GM12875 (cell line): ENCODE measurements around the gene UBE2Z.

Source experiments
- H3K4me3 ChIP-seq: one replicate; pipeline ENCODE4 v1.5.1; 2011; ENCODE audit warnings: low read depth, low read length, control low read depth
- TF ChIP-seq, protein P1 (sequence below): IDR thresholded peaks from 2 replicates; pipeline ENCODE4 v1.5.1; 2011; ENCODE audit warnings: low read depth, mild to moderate bottlenecking, control low read depth, inconsistent platforms, low read length, moderate library complexity, borderline replicate concordance; ENCODE audit not compliant: insufficient read depth

The UBE2Z gene

GRCh38 chr17:48960834-48961515 is 52.8 kb downstream of the UBE2Z start:
- TF ChIP-seq, protein P1, sequence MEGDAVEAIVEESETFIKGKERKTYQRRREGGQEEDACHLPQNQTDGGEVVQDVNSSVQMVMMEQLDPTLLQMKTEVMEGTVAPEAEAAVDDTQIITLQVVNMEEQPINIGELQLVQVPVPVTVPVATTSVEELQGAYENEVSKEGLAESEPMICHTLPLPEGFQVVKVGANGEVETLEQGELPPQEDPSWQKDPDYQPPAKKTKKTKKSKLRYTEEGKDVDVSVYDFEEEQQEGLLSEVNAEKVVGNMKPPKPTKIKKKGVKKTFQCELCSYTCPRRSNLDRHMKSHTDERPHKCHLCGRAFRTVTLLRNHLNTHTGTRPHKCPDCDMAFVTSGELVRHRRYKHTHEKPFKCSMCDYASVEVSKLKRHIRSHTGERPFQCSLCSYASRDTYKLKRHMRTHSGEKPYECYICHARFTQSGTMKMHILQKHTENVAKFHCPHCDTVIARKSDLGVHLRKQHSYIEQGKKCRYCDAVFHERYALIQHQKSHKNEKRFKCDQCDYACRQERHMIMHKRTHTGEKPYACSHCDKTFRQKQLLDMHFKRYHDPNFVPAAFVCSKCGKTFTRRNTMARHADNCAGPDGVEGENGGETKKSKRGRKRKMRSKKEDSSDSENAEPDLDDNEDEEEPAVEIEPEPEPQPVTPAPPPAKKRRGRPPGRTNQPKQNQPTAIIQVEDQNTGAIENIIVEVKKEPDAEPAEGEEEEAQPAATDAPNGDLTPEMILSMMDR: no peak
- no peak overlapping the region for H3K4me3 ChIP-seq

DNA sequence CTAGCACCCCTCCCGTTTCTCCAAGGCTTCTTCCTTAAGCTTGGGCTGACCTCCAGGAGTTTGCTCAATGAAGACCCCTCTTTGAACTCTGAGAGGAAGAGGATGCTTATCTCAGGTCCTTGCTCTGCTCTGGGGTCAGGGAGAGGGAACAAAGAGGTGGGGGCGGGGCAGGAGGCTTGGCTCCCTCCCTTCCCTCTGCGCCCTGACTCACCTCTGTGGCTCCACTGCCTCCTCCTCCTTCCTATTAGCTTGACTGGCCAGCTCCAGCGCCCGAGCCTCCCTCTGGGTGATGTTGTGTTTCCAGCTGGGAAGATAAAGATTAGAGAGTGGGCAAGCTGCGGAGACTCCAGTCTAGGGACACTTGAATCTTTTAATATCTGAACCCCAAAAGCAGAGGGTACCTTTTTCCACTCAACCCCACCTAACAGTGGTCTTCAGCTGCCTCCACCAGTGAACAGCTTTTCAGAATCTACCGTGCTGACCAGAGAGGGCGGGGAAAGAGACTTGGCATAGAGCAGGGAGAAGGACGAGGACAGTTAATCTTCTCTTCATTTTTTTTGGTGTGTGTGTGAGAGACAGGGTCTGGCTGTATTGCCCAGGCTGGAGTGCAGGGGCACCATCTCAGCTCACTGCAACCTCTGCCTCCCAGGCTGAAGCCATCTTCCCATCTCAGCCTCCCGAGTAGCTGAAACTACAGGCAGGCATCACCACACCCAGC is 53.5 kb downstream of the UBE2Z start:
- H3K4me3 ChIP-seq: no peak overlapping the region
- TF ChIP-seq, protein P1: no peak

DNA sequence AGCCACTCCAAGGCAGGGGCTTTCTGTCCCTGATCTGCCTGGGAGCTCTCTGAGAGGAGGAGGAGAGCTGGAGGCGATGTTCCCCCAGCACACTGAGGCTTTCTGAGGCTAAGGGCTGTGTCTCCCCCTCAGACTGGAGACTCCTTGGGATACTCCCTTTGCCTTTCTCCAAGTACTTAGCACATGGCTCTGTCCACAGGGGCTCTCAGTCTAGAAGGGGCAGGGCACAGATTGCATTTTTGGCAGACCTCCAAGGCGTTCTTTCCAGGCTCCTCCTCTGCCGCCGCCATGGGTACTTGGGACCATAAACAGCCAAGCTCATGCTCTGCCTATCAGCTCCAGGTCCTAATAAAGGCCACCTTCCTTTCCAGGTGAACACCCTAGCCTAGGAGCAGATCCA is 62.0 kb downstream of the UBE2Z start:
- no peak overlapping the region for H3K4me3 ChIP-seq
- TF ChIP-seq, protein P1: no peak

DNA sequence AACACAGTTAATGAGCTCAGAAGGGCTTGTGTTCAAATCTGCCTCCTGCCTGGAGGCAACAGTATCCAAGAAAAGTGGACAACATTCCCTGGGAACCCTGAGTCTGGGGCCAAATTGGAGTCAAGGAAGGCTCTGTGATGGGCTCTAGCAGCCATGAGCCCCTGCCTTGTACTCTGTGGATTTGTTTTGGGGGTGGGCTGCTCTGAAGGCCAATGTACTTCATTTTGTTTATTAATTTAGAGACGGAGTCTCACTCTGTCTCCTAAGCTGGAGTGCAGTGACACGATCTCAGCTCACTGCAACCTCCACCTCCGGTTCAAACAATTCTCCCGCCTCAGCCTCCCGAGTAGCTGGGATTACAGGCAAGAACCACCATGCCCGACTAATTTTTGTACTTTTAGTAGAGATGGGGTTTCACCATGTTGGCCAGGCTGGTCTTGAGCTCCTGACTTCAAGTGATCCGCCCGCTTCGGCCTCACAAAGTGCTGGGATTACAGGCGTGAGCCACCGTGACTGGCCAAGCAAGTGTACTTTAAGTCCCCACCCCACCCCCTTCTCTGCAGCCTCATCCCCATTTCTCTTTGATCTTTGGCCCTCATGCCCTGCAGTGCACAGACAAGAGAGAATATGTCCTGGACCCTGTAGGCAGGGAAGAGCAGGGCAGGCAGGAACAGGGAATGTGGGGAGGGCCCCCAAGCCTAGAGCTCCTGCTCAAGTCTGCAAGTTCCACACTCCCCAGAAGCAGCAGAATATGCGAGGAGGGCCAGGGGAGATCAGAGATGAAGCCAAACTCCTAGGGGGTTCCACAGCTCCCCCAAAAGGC is 62.9 kb downstream of the UBE2Z start:
- H3K4me3 ChIP-seq: no peak overlapping the region
- TF ChIP-seq, protein P1: no peak

DNA sequence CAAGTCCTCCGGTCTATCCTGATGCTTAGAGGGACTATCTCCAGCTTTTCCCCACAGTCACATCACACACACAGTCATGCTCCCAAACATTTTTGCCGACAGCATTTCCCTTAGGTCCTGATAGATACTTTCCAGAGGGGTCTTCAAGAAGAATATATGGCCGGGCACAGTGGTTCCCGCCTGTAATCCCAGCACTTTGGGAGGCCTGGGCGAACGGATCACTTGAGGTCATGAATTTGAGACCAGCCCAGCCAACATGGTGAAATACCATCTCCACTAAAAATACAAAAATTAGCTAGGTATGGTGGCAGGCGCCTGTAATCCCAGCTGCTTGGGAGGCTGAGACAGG is 64.5 kb downstream of the UBE2Z start:
- TF ChIP-seq, protein P1: no peak
- no peak overlapping the region for H3K4me3 ChIP-seq

GRCh38 chr17:48973806-48974205 is 65.6 kb downstream of the UBE2Z start:
- H3K4me3 ChIP-seq: no peak overlapping the region
- TF ChIP-seq, protein P1: no peak
